Testis (tissue), 2 donors: ENCODE measurements around the gene RNF141.

Source experiments
- CTCF ChIP-seq, 3 experiments: fragments of 450-650 bp in 2 of 3; fragments of 200-600 bp in 1 of 3; sonication (generic) in 1 of 3; IDR thresholded peaks; one replicate each; pipeline ENCODE4 v1.5.1; 2016 to 2019; ENCODE audit warnings: antibody characterized with exemption in 3 of 3, mild to moderate bottlenecking in 2 of 3, moderate library complexity in 1 of 3
- POLR2A ChIP-seq: fragments of 450-650 bp; IDR thresholded peaks from one replicate; pipeline ENCODE4 v1.6.1; 2017; ENCODE audit warnings: antibody characterized with exemption, mild to moderate bottlenecking, moderate library complexity

GRCh38 chr11:10581481-10582019 lies 40.6 kb upstream of the RNF141 start:
- TF ChIP-seq CTCF (IDR thresholded peaks at IDR 0.05), result no peak
- no peak for TF ChIP-seq POLR2A
